Measurements from ENCODE around the gene RAB34. TPM values are rescaled to one million over a fixed set of nuclear protein-coding genes. Genes with fewer than 3 reads are reported as not detected.

Gene RAB34
- total RNA-seq, 2 donors from 2014 or later: 6.9 to 17.4 TPM

GRCh38 chr17:28747801-28748750 lies 30.4 kb upstream of the RAB34 start:
- no peak for DNase-seq
- intact Hi-C loops (cut with DNase I, micrococcal nuclease): no loop called here
- ATAC-seq: no peak

GRCh38 chr17:28747051-28747691 lies 29.5 kb upstream of the RAB34 start:
- intact Hi-C loops (cut with DNase I, micrococcal nuclease): no loop called here
- DNase-seq: peak; percentile 74 to 80
- ATAC-seq: peak; percentile 19

GRCh38 chr17:28746611-28747050 lies 29.0 kb upstream of the RAB34 start:
- intact Hi-C loops (cut with DNase I, micrococcal nuclease): no loop called here
- DNase-seq: peak; percentile 80 to 93
- peak; percentile 49 for ATAC-seq

GRCh38 chr17:28745786-28746411 lies 28.2 kb upstream of the RAB34 start:
- ATAC-seq (peak; percentile 7), DNase-seq (peak; percentile 48 to 57)
- intact Hi-C loops (cut with DNase I, micrococcal nuclease): no loop called here

- ATAC-seq (peak; percentile 3), DNase-seq (peak; percentile 63 to 75)
- intact Hi-C loops (cut with DNase I, micrococcal nuclease): no loop called here
These were observed 27.5 kb upstream of the RAB34 start for GRCh38 chr17:28744972-28745785.

GRCh38 chr17:28744104-28744971 lies 26.7 kb upstream of the RAB34 start:
- ATAC-seq (peak; percentile 17), DNase-seq (peak; percentile 68 to 80)
- intact Hi-C loops (cut with DNase I, micrococcal nuclease): no loop called here

GRCh38 chr17:28743243-28744103 lies 25.8 kb upstream of the RAB34 start, which contains the start of gene TRAF4:
TRAF4 (plus strand) TSS chr17:28744011; CDS start chr17:28744113, 102 bp downstream.
- intact Hi-C loops (cut with DNase I, micrococcal nuclease): no loop called here
- ATAC-seq: peak; percentile 59
- peak; percentile 86 to 89 for DNase-seq

GRCh38 chr17:28741358-28742349 lies 24.0 kb upstream of the RAB34 start:
- ATAC-seq: no peak
- intact Hi-C loops (cut with DNase I, micrococcal nuclease): no loop called here
- peak; percentile 47 to 71 for DNase-seq

- no peak for DNase-seq
- ATAC-seq: no peak
These were observed 23.0 kb upstream of the RAB34 start for GRCh38 chr17:28740406-28741357.

GRCh38 chr17:28738680-28739384 lies 21.2 kb upstream of the RAB34 start:
- ATAC-seq (no peak), DNase-seq (peak in 1 of 2 donors; percentile 42)
- intact Hi-C loops (cut with DNase I, micrococcal nuclease): no loop called here

More at GRCh38 chr17:28740406-28741357, 23.0 kb upstream of the RAB34 start:
- intact Hi-C loops (cut with DNase I, micrococcal nuclease): no loop called here

- intact Hi-C loops (cut with DNase I, micrococcal nuclease): no loop called here
- DNase-seq (peak; percentile 71 to 72), ATAC-seq (peak; percentile 85)
These were observed 20.4 kb upstream of the RAB34 start for GRCh38 chr17:28737770-28738679.

GRCh38 chr17:28737316-28737715 lies 19.6 kb upstream of the RAB34 start:
- intact Hi-C loops (cut with DNase I, micrococcal nuclease): no loop called here
- no peak for DNase-seq
- ATAC-seq: no peak

Measured in left colon (tissue), 2 donors.